Measurements from ENCODE around the gene EEF2K. TPM values are rescaled to one million over a fixed set of nuclear protein-coding genes. Genes with fewer than 3 reads are reported as not detected.

EEF2K gene
- total RNA-seq, 1 experiment from 2014 or later, result 9.1 TPM

GRCh38 chr16:22210285-22210684 is 4.2 kb downstream of the EEF2K start:
- Histone ChIP-seq H3K9ac (ENCODE audit: low read length) (no peak overlapping the region), H3K79me2 (ENCODE audit: low read length) (peaks cover 85% of the 10 kb centered on the region), H3K27ac (ENCODE audit: low read length) (no peak overlapping the region), H3K9me3 (ENCODE audit: low read length) (no peaks in the 10 kb centered on the region), H3K4me1 (ENCODE audit: insufficient read depth, low read length) (peaks cover 32% of the 10 kb centered on the region), H3F3A (ENCODE audit: low read length, unreplicated experiment) (no peaks in the 10 kb centered on the region), H3K4me3 (ENCODE audit: low read length) (no peak overlapping the region), H2AFZ (ENCODE audit: low read length) (no peak overlapping the region), H3K27me3 (ENCODE audit: low read length) (no peaks in the 10 kb centered on the region), H3K4me2 (ENCODE audit: low read length) (no peak overlapping the region), H4K20me1 (ENCODE audit: low read length) (peaks cover 18% of the 10 kb centered on the region), H3K9me2 (replicated peaks; ENCODE audit: low read length) (no peaks in the 10 kb centered on the region), H3K36me3 (ENCODE audit: low read depth, low read length) (no peaks in the 10 kb centered on the region)
- ATAC-seq (no peak), DNase-seq (no peak)
- ChIA-PET POLR2A (ENCODE audit: unreplicated experiment) (no interaction called here), CTCF (no interaction called here)
- no TSS peak for BruUV-seq (replicated peaks)
- intact Hi-C loops (cut with micrococcal nuclease), result no loop called here
- TF ChIP-seq CTCF (conservative IDR thresholded peaks at IDR 0.05; ENCODE audit: low read depth, low read length) (no peak), EZH2phosphoT487 (IDR thresholded peaks at IDR 0.05; ENCODE audit: borderline replicate concordance, low read length) (no peak), EZH2 (IDR thresholded peaks at IDR 0.05; ENCODE audit: low read length, unreplicated experiment) (no peak)

GRCh38 chr16:22210854-22211253 is 4.8 kb downstream of the EEF2K start:
- Histone ChIP-seq H2AFZ (ENCODE audit: low read length) (no peak overlapping the region), H3K9ac (ENCODE audit: low read length) (no peak overlapping the region), H3K36me3 (ENCODE audit: low read depth, low read length) (no peaks in the 10 kb centered on the region), H3K9me2 (replicated peaks; ENCODE audit: low read length) (no peaks in the 10 kb centered on the region), H3K79me2 (ENCODE audit: low read length) (peaks cover 86% of the 10 kb centered on the region), H3K4me1 (ENCODE audit: insufficient read depth, low read length) (peaks cover 31% of the 10 kb centered on the region), H3K4me2 (ENCODE audit: low read length) (no peak overlapping the region), H3K27me3 (ENCODE audit: low read length) (no peaks in the 10 kb centered on the region), H3K4me3 (ENCODE audit: low read length) (no peak overlapping the region), H3F3A (ENCODE audit: low read length, unreplicated experiment) (no peaks in the 10 kb centered on the region), H4K20me1 (ENCODE audit: low read length) (peaks cover 18% of the 10 kb centered on the region), H3K27ac (ENCODE audit: low read length) (no peak overlapping the region), H3K9me3 (ENCODE audit: low read length) (no peaks in the 10 kb centered on the region)
- ChIA-PET CTCF (no interaction called here), POLR2A (ENCODE audit: unreplicated experiment) (no interaction called here)
- BruUV-seq (replicated peaks), result no TSS peak
- no peak for TF ChIP-seq CTCF (conservative IDR thresholded peaks at IDR 0.05; ENCODE audit: low read depth, low read length)
- TF ChIP-seq EZH2 (IDR thresholded peaks at IDR 0.05; ENCODE audit: low read length, unreplicated experiment), result no peak
- TF ChIP-seq EZH2phosphoT487 (IDR thresholded peaks at IDR 0.05; ENCODE audit: borderline replicate concordance, low read length), result no peak
- ATAC-seq (no peak), DNase-seq (no peak)
- intact Hi-C loops (cut with micrococcal nuclease), result no loop called here

GRCh38 chr16:22213236-22213635 is 7.2 kb downstream of the EEF2K start:
- H3K9me3 ChIP-seq (ENCODE audit: low read length), result no peaks in the 10 kb centered on the region
- H3F3A ChIP-seq (ENCODE audit: low read length, unreplicated experiment), result no peaks in the 10 kb centered on the region
- H3K4me3 ChIP-seq (ENCODE audit: low read length), result no peak overlapping the region
- ChIA-PET POLR2A (ENCODE audit: unreplicated experiment) (no interaction called here), CTCF (no interaction called here)
- H3K9me2 ChIP-seq (replicated peaks; ENCODE audit: low read length), result no peaks in the 10 kb centered on the region
- peaks cover 21% of the 10 kb centered on the region for H3K4me1 ChIP-seq (ENCODE audit: insufficient read depth, low read length)
- no peak overlapping the region for H3K9ac ChIP-seq (ENCODE audit: low read length)
- H3K36me3 ChIP-seq (ENCODE audit: low read depth, low read length), result peaks cover 5% of the 10 kb centered on the region
- H4K20me1 ChIP-seq (ENCODE audit: low read length), result peaks cover 11% of the 10 kb centered on the region
- no peak overlapping the region for H2AFZ ChIP-seq (ENCODE audit: low read length)
- peaks cover 75% of the 10 kb centered on the region for H3K79me2 ChIP-seq (ENCODE audit: low read length)
- DNase-seq, result no peak
- TF ChIP-seq EZH2phosphoT487 (IDR thresholded peaks at IDR 0.05; ENCODE audit: borderline replicate concordance, low read length) (no peak), EZH2 (IDR thresholded peaks at IDR 0.05; ENCODE audit: low read length, unreplicated experiment) (no peak), CTCF (conservative IDR thresholded peaks at IDR 0.05; ENCODE audit: low read depth, low read length) (no peak)
- H3K27ac ChIP-seq (ENCODE audit: low read length), result no peak overlapping the region
- intact Hi-C loops (cut with micrococcal nuclease), result no loop called here
- BruUV-seq (replicated peaks), result no TSS peak
- no peak overlapping the region for H3K4me2 ChIP-seq (ENCODE audit: low read length)
- no peaks in the 10 kb centered on the region for H3K27me3 ChIP-seq (ENCODE audit: low read length)
- no peak for ATAC-seq
